ENCODE results near the gene OR2T8.

DNA sequence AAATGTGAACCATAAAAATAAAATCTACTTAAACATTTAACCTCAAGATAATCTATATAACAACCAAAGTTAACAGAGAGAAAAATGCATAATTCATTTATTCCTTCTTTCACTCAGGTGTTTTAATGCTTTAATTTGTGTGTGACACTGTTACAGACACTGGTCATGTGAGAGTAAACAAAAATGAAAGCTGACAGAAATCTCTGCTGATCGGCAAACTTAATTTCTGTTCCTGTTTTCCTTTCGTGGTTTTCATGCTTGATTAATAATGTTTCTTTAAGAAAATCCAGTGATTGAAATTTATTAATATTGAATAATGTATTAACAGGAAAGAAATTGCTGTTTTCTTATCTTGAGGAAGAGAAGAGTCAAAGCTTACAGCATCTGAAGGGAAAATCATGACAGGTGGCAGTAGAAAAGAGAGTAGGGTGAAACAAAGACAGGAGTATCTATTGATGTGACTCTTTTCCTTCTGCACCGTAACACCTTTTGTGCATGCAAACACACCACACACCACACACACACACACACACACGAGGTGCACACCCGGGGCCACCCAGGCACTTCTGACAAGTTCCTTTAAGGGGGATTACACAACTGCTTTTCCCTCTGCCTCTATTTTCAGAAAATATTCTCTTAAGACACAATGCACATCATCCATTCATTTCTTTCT, 46.6 kb downstream of the OR2T8 start:
- TF ChIP-seq POLR2AphosphoS5 (IDR thresholded peaks at IDR 0.05): no peak
- no peak for TF ChIP-seq POLR2A (IDR thresholded peaks at IDR 0.05)
